ENCODE results near the gene NCOA7.
"Not testable (repeated sequence)": the region's sequence is repeated elsewhere in the genome, so short reads cannot be mapped to it uniquely, and the experiment has no call there.

Gene NCOA7

GRCh38 chr6:125932451-125932795 is 141.7 kb downstream of the NCOA7 start:
- TF ChIP-seq, protein P1, sequence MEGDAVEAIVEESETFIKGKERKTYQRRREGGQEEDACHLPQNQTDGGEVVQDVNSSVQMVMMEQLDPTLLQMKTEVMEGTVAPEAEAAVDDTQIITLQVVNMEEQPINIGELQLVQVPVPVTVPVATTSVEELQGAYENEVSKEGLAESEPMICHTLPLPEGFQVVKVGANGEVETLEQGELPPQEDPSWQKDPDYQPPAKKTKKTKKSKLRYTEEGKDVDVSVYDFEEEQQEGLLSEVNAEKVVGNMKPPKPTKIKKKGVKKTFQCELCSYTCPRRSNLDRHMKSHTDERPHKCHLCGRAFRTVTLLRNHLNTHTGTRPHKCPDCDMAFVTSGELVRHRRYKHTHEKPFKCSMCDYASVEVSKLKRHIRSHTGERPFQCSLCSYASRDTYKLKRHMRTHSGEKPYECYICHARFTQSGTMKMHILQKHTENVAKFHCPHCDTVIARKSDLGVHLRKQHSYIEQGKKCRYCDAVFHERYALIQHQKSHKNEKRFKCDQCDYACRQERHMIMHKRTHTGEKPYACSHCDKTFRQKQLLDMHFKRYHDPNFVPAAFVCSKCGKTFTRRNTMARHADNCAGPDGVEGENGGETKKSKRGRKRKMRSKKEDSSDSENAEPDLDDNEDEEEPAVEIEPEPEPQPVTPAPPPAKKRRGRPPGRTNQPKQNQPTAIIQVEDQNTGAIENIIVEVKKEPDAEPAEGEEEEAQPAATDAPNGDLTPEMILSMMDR (IDR thresholded peaks at IDR 0.05; ENCODE audit: low read length, missing control alignments): no peak
- no peak overlapping the region for H3K4me3 ChIP-seq (replicated peaks; ENCODE audit: low read depth, low read length)

GRCh38 chr6:125935520-125935919 is 144.8 kb downstream of the NCOA7 start:
- H3K4me3 ChIP-seq (replicated peaks; ENCODE audit: low read depth, low read length); DNase-seq (ENCODE audit: low read depth): not testable (repeated sequence)

More at GRCh38 chr6:125932451-125932795, 141.7 kb downstream of the NCOA7 start:
- no peak for DNase-seq (ENCODE audit: low read depth)

DNA sequence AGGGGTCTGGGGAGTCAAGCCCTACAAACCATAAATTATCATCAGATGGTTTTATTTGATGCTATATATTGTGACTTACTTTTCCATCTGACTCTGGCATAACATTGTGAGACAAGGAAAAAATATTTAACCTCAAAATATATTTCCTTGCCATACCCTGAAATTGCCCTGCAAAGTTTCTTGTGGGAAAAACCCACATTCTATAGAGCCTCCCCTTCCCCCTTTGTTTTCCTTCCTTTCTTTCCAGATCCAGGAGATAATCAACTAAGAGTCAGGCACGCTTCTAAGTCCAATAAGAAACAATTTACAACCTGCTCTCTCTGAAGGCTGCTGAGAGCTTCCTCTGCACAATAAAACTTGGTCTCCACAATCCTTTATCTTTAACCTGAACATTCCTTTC is 148.3 kb downstream of the NCOA7 start:
- DNase-seq (ENCODE audit: low read depth): no peak
- TF ChIP-seq, protein P1 (IDR thresholded peaks at IDR 0.05; ENCODE audit: low read length, missing control alignments): no peak
- H3K4me3 ChIP-seq (replicated peaks; ENCODE audit: low read depth, low read length): no peak overlapping the region

DNA sequence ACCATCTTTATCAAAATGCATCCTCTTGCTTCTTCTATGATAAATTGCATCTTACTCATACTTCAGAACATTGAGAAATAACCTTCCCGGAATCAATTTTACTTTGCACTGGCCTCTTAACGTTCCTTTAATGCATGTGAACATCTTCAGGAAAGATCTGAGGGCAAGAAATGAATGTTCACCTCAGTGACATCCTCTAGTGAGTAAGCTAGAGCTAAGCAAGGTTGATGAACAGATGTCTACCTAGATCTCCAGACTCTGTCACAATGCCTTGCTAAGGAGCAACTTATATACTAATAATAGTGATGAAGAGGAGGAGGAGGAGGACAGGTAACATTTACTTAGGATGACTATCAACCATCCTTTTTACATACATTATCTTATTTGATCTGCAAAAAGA is 149.0 kb downstream of the NCOA7 start:
- TF ChIP-seq, protein P1 (IDR thresholded peaks at IDR 0.05; ENCODE audit: low read length, missing control alignments): no peak
- no peak for DNase-seq (ENCODE audit: low read depth)
- no peak overlapping the region for H3K4me3 ChIP-seq (replicated peaks; ENCODE audit: low read depth, low read length)

DNA sequence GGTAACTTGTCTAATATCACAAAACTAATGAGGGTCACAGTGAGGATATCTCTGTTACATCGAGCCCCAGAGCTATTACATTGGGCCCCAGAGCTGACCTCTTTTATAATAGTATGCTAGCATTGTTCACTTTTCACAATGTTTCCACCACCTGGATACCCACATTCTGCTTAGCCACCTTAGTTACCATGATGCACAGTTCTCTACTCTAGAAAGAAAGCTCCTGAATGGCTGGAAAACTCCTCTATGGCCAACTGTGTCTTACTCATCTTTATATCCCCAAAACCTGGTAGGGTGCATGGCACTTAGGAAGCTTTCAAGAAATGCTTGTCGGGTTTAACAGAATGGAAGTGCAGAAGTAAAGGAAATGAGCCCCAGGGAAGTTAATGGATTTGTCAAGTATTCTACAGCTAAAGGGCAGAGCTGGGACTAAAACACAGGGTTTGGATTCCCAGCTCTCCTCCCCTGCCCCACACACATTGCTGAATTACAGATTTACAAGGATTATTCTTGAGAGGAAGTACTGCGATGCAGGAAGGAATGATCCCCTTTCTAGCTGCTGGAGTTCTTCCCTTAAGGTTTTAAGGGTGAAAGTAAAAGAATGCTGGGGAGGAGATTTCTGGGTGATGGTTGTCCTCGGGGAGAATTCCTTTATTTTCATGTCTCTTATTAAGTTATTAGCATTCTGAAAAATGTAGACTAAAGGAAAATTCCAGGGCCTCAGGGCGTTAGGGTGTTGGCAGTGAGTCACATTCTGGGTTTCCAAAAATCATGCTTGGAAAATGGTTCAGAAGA is 149.7 kb downstream of the NCOA7 start:
- no peak for DNase-seq (ENCODE audit: low read depth)
- TF ChIP-seq, protein P1 (IDR thresholded peaks at IDR 0.05; ENCODE audit: low read length, missing control alignments): no peak
- no peak overlapping the region for H3K4me3 ChIP-seq (replicated peaks; ENCODE audit: low read depth, low read length)

DNA sequence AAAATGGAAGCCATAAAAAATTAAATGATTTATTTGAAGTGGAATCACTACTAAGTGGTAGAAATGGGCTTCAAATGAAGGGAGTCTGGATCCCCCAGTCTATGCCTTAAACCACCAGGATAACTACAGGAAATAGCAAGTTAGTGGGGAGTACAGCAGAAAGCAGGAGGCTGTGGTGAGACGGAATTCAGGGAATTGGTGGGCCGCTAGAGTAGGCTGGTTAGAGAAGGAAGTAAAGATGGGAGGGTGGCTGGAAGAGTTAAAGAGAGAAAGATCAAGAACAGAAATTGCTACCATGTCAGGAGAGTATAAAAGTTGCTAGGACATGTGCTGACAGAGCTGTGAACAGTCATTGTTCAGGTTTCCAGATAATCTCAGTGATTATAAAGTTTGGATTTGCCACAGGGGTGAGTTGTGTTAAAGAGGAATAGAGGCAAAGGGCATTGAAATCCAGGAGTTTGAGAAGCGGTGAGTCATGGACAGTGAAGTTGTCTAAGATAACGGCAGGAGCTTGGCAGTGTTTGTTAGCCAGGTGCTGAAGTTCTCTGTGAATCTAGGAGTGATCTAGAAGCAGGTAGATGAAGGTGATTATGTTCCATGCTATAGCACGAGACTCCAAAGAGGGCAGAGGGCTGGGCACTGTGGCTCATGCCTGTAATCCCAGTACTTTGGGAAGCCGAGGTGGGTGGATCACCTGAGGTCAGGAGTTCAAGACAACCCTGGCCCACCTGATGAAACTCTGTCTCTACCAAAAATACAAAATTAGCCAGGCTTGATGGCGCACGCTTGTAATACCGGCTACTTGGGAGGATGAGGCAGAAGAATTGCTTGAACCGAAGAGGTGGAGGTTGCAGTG is 152.1 kb downstream of the NCOA7 start:
- TF ChIP-seq, protein P1 (IDR thresholded peaks at IDR 0.05; ENCODE audit: low read length, missing control alignments): no peak
- no peak overlapping the region for H3K4me3 ChIP-seq (replicated peaks; ENCODE audit: low read depth, low read length)
- DNase-seq (ENCODE audit: low read depth): no peak
